Activated CD4-positive, alpha-beta T cell treated with anti-CD3 and anti-CD28 coated beads for 4 hours (primary cell): ENCODE measurements around the gene PRELP.
"Not testable (repeated sequence)": the region's sequence is repeated elsewhere in the genome, so short reads cannot be mapped to it uniquely, and the experiment has no call there.

ENCODE experiments used
- DNase-seq, 2 donors: peaks; one replicate each; pipeline ENCODE4 v3.0.0-alpha.2; 2020

PRELP gene

GRCh38 chr1:203475012-203475981, at the start of gene PRELP:
Gene PRELP, plus strand, starts transcription at chr1:203475806. Its CDS starts 7,379 bp downstream, at chr1:203483185.
- DNase-seq: no peak

GRCh38 chr1:203426366-203426765, 49.2 kb upstream of the PRELP start:
- DNase-seq: no peak

- DNase-seq: no peak
Observed at GRCh38 chr1:203426870-203427269, 48.7 kb upstream of the PRELP start.

- DNase-seq: no peak
Observed at GRCh38 chr1:203427451-203427850, 48.2 kb upstream of the PRELP start.

GRCh38 chr1:203428981-203429599, 46.5 kb upstream of the PRELP start:
- DNase-seq: no peak

- no peak for DNase-seq
Observed at GRCh38 chr1:203435615-203436014, 40.0 kb upstream of the PRELP start.

- DNase-seq: no peak
Observed at GRCh38 chr1:203437696-203438315, 37.8 kb upstream of the PRELP start.

GRCh38 chr1:203439131-203439730, 36.4 kb upstream of the PRELP start:
- DNase-seq: no peak

GRCh38 chr1:203440771-203441170, 34.8 kb upstream of the PRELP start:
- DNase-seq: no peak

- no peak for DNase-seq
Observed at GRCh38 chr1:203441766-203442165, 33.8 kb upstream of the PRELP start.

GRCh38 chr1:203442821-203443220, 32.8 kb upstream of the PRELP start:
- no peak for DNase-seq

- no peak for DNase-seq
Observed at GRCh38 chr1:203443296-203443695, 32.3 kb upstream of the PRELP start.

- no peak for DNase-seq
Observed at GRCh38 chr1:203444171-203444576, 31.4 kb upstream of the PRELP start.

- DNase-seq: no peak
Observed at GRCh38 chr1:203447151-203447550, 28.5 kb upstream of the PRELP start.

- DNase-seq: not testable (repeated sequence)
Observed at GRCh38 chr1:203447598-203447997, 28.0 kb upstream of the PRELP start.

GRCh38 chr1:203448521-203449061, 27.0 kb upstream of the PRELP start:
- no peak for DNase-seq

- no peak for DNase-seq
Observed at GRCh38 chr1:203450001-203450400, 25.6 kb upstream of the PRELP start.

GRCh38 chr1:203450479-203451149, 25.0 kb upstream of the PRELP start:
- no peak for DNase-seq

- DNase-seq: no peak
Observed at GRCh38 chr1:203451836-203452784, 23.5 kb upstream of the PRELP start.

GRCh38 chr1:203453016-203453415, 22.6 kb upstream of the PRELP start:
- DNase-seq: no peak

GRCh38 chr1:203453616-203454015, 22.0 kb upstream of the PRELP start:
- no peak for DNase-seq
